Measurements from ENCODE around the gene OR11H6. TPM values are rescaled to one million over a fixed set of nuclear protein-coding genes. Genes with fewer than 3 reads are reported as not detected.
"Not testable (repeated sequence)": the region's sequence is repeated elsewhere in the genome, so short reads cannot be mapped to it uniquely, and the experiment has no call there.

Gene OR11H6
- total and polyA plus RNA-seq, 2 of the 4 experiments (the other 2 are of a cell fraction): not detected

DNA sequence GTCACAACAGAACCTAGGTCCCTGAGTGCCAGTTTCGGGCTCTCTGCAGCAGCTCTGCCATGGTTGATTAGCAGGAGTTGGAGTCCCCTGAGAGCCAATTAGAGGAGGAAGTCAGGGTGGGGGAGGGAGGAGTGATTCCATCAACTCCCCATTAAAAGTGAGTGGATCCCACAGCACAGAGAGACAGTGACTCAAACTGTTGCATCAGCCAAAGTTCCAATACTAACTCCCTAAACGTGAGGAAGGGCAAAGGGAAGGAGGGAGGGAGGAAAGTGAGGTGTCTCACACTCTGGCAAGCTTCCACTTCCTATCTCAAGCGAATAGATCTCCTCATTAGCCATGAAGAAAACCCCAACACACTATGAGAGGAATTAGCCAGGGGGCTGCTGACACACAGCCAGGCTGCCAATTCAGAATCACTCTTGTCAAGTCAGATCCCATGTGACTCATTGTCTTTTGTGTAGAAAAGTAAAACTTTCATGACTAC lies 39.2 kb downstream of the OR11H6 start:
- no peak overlapping the region for H3K9ac ChIP-seq (ENCODE audit: low read depth, low read length)
- CTCF ChIA-PET: interaction anchor here (0.8 kb wide), 1 partner anchor 320 kb away, joined by 3 read pairs; no protein-coding TSS in a partner anchor
- in situ Hi-C loops (cut with MboI; ENCODE audit: low sequenced_read_pairs): no loop called here

DNA sequence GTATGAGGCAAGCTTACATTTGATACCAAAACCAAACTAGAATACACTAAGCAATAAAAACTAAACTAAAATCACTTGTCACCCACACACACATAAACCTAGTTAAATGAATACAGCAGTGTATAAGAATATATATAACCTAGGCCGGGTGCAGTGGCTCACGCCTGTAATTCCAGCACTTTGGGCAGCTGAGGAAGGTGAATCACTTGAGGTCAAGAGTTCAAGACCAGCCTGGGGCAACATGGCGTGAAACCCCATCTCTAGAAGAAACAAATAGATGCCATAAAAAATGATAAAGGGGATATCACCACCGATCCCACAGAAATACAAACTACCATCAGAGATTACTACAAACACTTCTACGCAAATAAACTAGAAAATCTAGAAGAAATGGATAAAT lies 40.9 kb downstream of the OR11H6 start:
- H3K4ac ChIP-seq (ENCODE audit: low read depth, low read length); ATAC-seq (ENCODE audit: low read depth); H2BK15ac ChIP-seq (ENCODE audit: low read depth, low read length); dilution Hi-C loops (cut with HindIII; ENCODE audit: low sequenced_read_pairs, unreplicated experiment); H3K18ac ChIP-seq (ENCODE audit: low read depth, low read length); H2AK5ac ChIP-seq (ENCODE audit: low read depth, low read length); H2BK20ac ChIP-seq (ENCODE audit: low read depth, low read length); H2AFZ ChIP-seq (replicated peaks; ENCODE audit: low read length, poor library complexity); CTCF ChIA-PET; POLR2A ChIA-PET (ENCODE audit: unreplicated experiment); H3K9me1 ChIP-seq (ENCODE audit: insufficient read depth, low read length); H3K14ac ChIP-seq (replicated peaks; ENCODE audit: low read depth, low read length); H3K56ac ChIP-seq (ENCODE audit: extremely low read depth, insufficient read depth, low read length); H3K9me3 ChIP-seq (ENCODE audit: control insufficient read depth, insufficient read depth, low read length); H3K4me2 ChIP-seq (ENCODE audit: low read depth, low read length); in situ Hi-C loops (cut with MboI; ENCODE audit: low sequenced_read_pairs); H3K36me3 ChIP-seq (ENCODE audit: control insufficient read depth, insufficient read depth, low read length); H3K9ac ChIP-seq (ENCODE audit: low read depth, low read length); H4K20me1 ChIP-seq (ENCODE audit: insufficient read depth, low read length); H3K23ac ChIP-seq (ENCODE audit: low read depth, low read length); H4K8ac ChIP-seq (ENCODE audit: low read depth in 2 of 2, low read length in 2 of 2); H4K5ac ChIP-seq (ENCODE audit: low read depth, low read length); H3K27ac ChIP-seq (ENCODE audit: insufficient read depth, low read length); BruUV-seq (replicated peaks); H3K4me1 ChIP-seq (ENCODE audit: control insufficient read depth, insufficient read depth, low read length); H3K79me1 ChIP-seq (ENCODE audit: low read depth in 1 of 2, low read length in 2 of 2); H2AK9ac ChIP-seq (replicated peaks; ENCODE audit: low read depth, low read length, poor library complexity); H2BK120ac ChIP-seq (ENCODE audit: low read depth, low read length); H2BK5ac ChIP-seq (ENCODE audit: low read depth, low read length, poor library complexity, severe bottlenecking); H3K4me3 ChIP-seq (ENCODE audit: insufficient read depth, low read depth, low read length); H3K27me3 ChIP-seq (ENCODE audit: control insufficient read depth, insufficient read depth, low read length); DNase-seq; H4K91ac ChIP-seq (ENCODE audit: insufficient read depth, low read depth, low read length); intact Hi-C loops (cut with micrococcal nuclease): not testable (repeated sequence)
- WGBS, 2 experiments (ENCODE audit: extremely low coverage in 2 of 2, insufficient read length in 1 of 2): no CpG with 5 or more reads among the region's 5 CpGs

More for the DNA sequence above, 39.2 kb downstream of the OR11H6 start:
- H3K27me3 ChIP-seq (ENCODE audit: control insufficient read depth, insufficient read depth, low read length): no peaks in the 10 kb centered on the region
- POLR2A ChIA-PET (ENCODE audit: unreplicated experiment): no interaction called here
- no peak overlapping the region for H3K23ac ChIP-seq (ENCODE audit: low read depth, low read length)
- no peak overlapping the region for H4K91ac ChIP-seq (ENCODE audit: insufficient read depth, low read depth, low read length)
- intact Hi-C loops (cut with micrococcal nuclease): no loop called here
- no peaks in the 10 kb centered on the region for H3K79me1 ChIP-seq (ENCODE audit: low read depth in 1 of 2, low read length in 2 of 2)
- TF ChIP-seq POLR2A (IDR thresholded peaks at IDR 0.05; ENCODE audit: low read depth, low read length) (no peak), CEBPB (IDR thresholded peaks at IDR 0.05; ENCODE audit: low read depth, low read length) (peak; percentile 71)
- H2AK9ac ChIP-seq (replicated peaks; ENCODE audit: low read depth, low read length, poor library complexity): no peak overlapping the region
- no peak overlapping the region for H4K5ac ChIP-seq (ENCODE audit: low read depth, low read length)
- no peaks in the 10 kb centered on the region for H3K36me3 ChIP-seq (ENCODE audit: control insufficient read depth, insufficient read depth, low read length)
- H2BK20ac ChIP-seq (ENCODE audit: low read depth, low read length): no peak overlapping the region; the same call in 1 of the 2 replicates
- no peaks in the 10 kb centered on the region for H4K20me1 ChIP-seq (ENCODE audit: insufficient read depth, low read length)
- H3K56ac ChIP-seq (ENCODE audit: extremely low read depth, insufficient read depth, low read length): no peak overlapping the region
- no peak overlapping the region for H2BK15ac ChIP-seq (ENCODE audit: low read depth, low read length)
- DNase-seq (peak; percentile 46), ATAC-seq (ENCODE audit: low read depth) (peak; percentile 61)
- no peak overlapping the region for H2AK5ac ChIP-seq (ENCODE audit: low read depth, low read length)
- dilution Hi-C loops (cut with HindIII; ENCODE audit: low sequenced_read_pairs, unreplicated experiment): no loop called here
- H3K4ac ChIP-seq (ENCODE audit: low read depth, low read length): no peak overlapping the region; the same call in 1 of the 2 replicates
- H3K14ac ChIP-seq (replicated peaks; ENCODE audit: low read depth, low read length): no peak overlapping the region
- H3K4me2 ChIP-seq (ENCODE audit: low read depth, low read length): no peak overlapping the region
- BruUV-seq (replicated peaks): no TSS peak
- peak overlapping the region; percentile 16 for H2AFZ ChIP-seq (replicated peaks; ENCODE audit: low read length, poor library complexity)
- H3K9me1 ChIP-seq (ENCODE audit: insufficient read depth, low read length): no peaks in the 10 kb centered on the region; the same call in 1 of the 2 replicates
- WGBS, 2 experiments (ENCODE audit: extremely low coverage in 2 of 2, insufficient read length in 1 of 2): no CpG with 5 or more reads among the region's 3 CpGs
- no peaks in the 10 kb centered on the region for H3K4me1 ChIP-seq (ENCODE audit: control insufficient read depth, insufficient read depth, low read length)
- H2BK120ac ChIP-seq (ENCODE audit: low read depth, low read length): no peak overlapping the region
- no peak overlapping the region for H3K4me3 ChIP-seq (ENCODE audit: insufficient read depth, low read depth, low read length)
- no peaks in the 10 kb centered on the region for H3K9me3 ChIP-seq (ENCODE audit: control insufficient read depth, insufficient read depth, low read length)
- no peak overlapping the region for H3K18ac ChIP-seq (ENCODE audit: low read depth, low read length)
- H3K27ac ChIP-seq (ENCODE audit: insufficient read depth, low read length): no peak overlapping the region
- no peak overlapping the region for H2BK5ac ChIP-seq (ENCODE audit: low read depth, low read length, poor library complexity, severe bottlenecking)
- peak overlapping the region in 1 of 2 experiments; percentile 40; a peak in 1 of 4 replicates for H4K8ac ChIP-seq (ENCODE audit: low read depth in 2 of 2, low read length in 2 of 2)
